ENCODE measurements around the gene ELOVL4. TPM values are rescaled to one million over a fixed set of nuclear protein-coding genes. Genes with fewer than 3 reads are reported as not detected.

Gene ELOVL4
- total and polyA plus RNA-seq, 2 donors from 2014 or later: 0.38 to 2.1 TPM

DNA sequence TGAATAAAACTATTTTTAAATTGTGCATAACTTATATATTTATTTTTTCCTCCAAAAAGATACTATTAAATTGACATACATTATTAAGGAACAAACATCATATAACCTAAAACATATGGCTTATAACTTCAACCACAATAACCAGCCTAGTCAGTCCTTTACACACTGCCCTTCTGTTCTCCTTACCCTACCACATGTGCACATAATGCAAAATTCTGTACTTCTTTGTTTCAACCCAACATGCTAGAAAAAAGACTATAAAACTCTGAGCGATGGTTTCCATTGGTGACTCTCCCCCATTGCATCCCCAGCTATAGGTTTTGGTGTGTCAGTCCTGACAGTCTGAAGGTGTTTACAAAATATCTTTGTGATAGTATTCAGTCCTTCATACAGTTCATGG is 42.3 kb upstream of the ELOVL4 start:
- no peaks in the 10 kb centered on the region for H3K27me3 ChIP-seq (ENCODE audit: control insufficient read depth, insufficient read depth, low read length)
- no peak overlapping the region for H3K4me3 ChIP-seq (ENCODE audit: low read length in 3 of 3)
- H3K36me3 ChIP-seq (ENCODE audit: control insufficient read depth in 2 of 3, insufficient read depth in 3 of 3, low read length in 3 of 3): no peaks in the 10 kb centered on the region
- intact Hi-C loops (cut with DNase I): no loop called here
- H3K27ac ChIP-seq (ENCODE audit: low read depth in 2 of 2, low read length in 2 of 2): no peak overlapping the region
- no peaks in the 10 kb centered on the region for H3K4me1 ChIP-seq (ENCODE audit: control insufficient read depth in 2 of 3, insufficient read depth in 2 of 3, low read depth in 1 of 3, low read length in 3 of 3)
- no peaks in the 10 kb centered on the region for H3K9me3 ChIP-seq (ENCODE audit: control insufficient read depth in 2 of 3, insufficient read depth in 1 of 3, low read length in 3 of 3)
- H3K9ac ChIP-seq (ENCODE audit: low read length in 3 of 3): no peak overlapping the region
- TF ChIP-seq, protein P1, sequence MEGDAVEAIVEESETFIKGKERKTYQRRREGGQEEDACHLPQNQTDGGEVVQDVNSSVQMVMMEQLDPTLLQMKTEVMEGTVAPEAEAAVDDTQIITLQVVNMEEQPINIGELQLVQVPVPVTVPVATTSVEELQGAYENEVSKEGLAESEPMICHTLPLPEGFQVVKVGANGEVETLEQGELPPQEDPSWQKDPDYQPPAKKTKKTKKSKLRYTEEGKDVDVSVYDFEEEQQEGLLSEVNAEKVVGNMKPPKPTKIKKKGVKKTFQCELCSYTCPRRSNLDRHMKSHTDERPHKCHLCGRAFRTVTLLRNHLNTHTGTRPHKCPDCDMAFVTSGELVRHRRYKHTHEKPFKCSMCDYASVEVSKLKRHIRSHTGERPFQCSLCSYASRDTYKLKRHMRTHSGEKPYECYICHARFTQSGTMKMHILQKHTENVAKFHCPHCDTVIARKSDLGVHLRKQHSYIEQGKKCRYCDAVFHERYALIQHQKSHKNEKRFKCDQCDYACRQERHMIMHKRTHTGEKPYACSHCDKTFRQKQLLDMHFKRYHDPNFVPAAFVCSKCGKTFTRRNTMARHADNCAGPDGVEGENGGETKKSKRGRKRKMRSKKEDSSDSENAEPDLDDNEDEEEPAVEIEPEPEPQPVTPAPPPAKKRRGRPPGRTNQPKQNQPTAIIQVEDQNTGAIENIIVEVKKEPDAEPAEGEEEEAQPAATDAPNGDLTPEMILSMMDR (IDR thresholded peaks at IDR 0.05; ENCODE audit: borderline replicate concordance, extremely low read depth, insufficient read depth): no peak
- no peak for DNase-seq
- FAIRE-seq: no peak

GRCh38 chr6:79985128-79985527 is 37.8 kb upstream of the ELOVL4 start:
- no peak overlapping the region for H3K9ac ChIP-seq (ENCODE audit: low read length in 3 of 3)
- DNase-seq: no peak
- no peaks in the 10 kb centered on the region for H3K9me3 ChIP-seq (ENCODE audit: control insufficient read depth in 2 of 3, insufficient read depth in 1 of 3, low read length in 3 of 3)
- H3K27ac ChIP-seq (ENCODE audit: low read depth in 2 of 2, low read length in 2 of 2): no peak overlapping the region
- H3K36me3 ChIP-seq (ENCODE audit: control insufficient read depth in 2 of 3, insufficient read depth in 3 of 3, low read length in 3 of 3): no peaks in the 10 kb centered on the region
- TF ChIP-seq, protein P1 (IDR thresholded peaks at IDR 0.05; ENCODE audit: borderline replicate concordance, extremely low read depth, insufficient read depth): no peak
- peaks cover 0 to 2% (median 2%) of the 10 kb centered on the region in 3 donors for H3K4me1 ChIP-seq (ENCODE audit: control insufficient read depth in 2 of 3, insufficient read depth in 2 of 3, low read depth in 1 of 3, low read length in 3 of 3)
- FAIRE-seq: no peak
- intact Hi-C loops (cut with DNase I): no loop called here
- no peaks in the 10 kb centered on the region for H3K27me3 ChIP-seq (ENCODE audit: control insufficient read depth, insufficient read depth, low read length)
- H3K4me3 ChIP-seq (ENCODE audit: low read length in 3 of 3): no peak overlapping the region

GRCh38 chr6:79984261-79984660 is 36.9 kb upstream of the ELOVL4 start:
- intact Hi-C loops (cut with DNase I): no loop called here
- H3K27me3 ChIP-seq (ENCODE audit: control insufficient read depth, insufficient read depth, low read length): no peaks in the 10 kb centered on the region
- H3K9me3 ChIP-seq (ENCODE audit: control insufficient read depth in 2 of 3, insufficient read depth in 1 of 3, low read length in 3 of 3): no peaks in the 10 kb centered on the region
- peaks cover 0 to 2% (median 2%) of the 10 kb centered on the region in 3 donors for H3K4me1 ChIP-seq (ENCODE audit: control insufficient read depth in 2 of 3, insufficient read depth in 2 of 3, low read depth in 1 of 3, low read length in 3 of 3)
- FAIRE-seq (no peak), DNase-seq (peak in 3 of 5 donors; percentile 28 to 61 (median 57))
- TF ChIP-seq, protein P1 (IDR thresholded peaks at IDR 0.05; ENCODE audit: borderline replicate concordance, extremely low read depth, insufficient read depth): no peak
- no peak overlapping the region for H3K9ac ChIP-seq (ENCODE audit: low read length in 3 of 3)
- no peak overlapping the region for H3K27ac ChIP-seq (ENCODE audit: low read depth in 2 of 2, low read length in 2 of 2)
- H3K4me3 ChIP-seq (ENCODE audit: low read length in 3 of 3): no peak overlapping the region
- no peaks in the 10 kb centered on the region for H3K36me3 ChIP-seq (ENCODE audit: control insufficient read depth in 2 of 3, insufficient read depth in 3 of 3, low read length in 3 of 3)

DNA sequence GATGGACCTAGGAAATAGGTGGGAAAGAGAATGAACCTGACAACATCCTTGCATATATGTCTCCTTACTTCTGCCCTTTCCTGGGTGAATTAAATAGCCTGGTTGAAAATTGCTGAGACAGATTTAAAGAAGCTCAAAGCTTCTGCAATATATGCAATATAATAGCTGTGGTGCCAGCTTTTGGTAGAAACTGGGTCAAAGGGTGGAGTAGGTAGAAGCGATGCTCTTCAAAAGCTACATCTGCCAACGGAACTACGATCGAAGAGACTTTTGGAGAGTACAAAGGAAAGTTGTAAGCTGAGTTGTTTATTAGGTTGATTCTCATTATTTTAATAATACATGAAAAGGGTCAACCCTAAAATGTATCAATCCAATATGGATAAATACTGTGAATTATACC is 34.3 kb upstream of the ELOVL4 start:
- TF ChIP-seq, protein P1 (IDR thresholded peaks at IDR 0.05; ENCODE audit: borderline replicate concordance, extremely low read depth, insufficient read depth): no peak
- no peak overlapping the region for H3K27ac ChIP-seq (ENCODE audit: low read depth in 2 of 2, low read length in 2 of 2)
- no peak for FAIRE-seq
- no peak overlapping the region for H3K4me3 ChIP-seq (ENCODE audit: low read length in 3 of 3)
- intact Hi-C loops (cut with DNase I): no loop called here
- no peaks in the 10 kb centered on the region for H3K27me3 ChIP-seq (ENCODE audit: control insufficient read depth, insufficient read depth, low read length)
- no peaks in the 10 kb centered on the region for H3K9me3 ChIP-seq (ENCODE audit: control insufficient read depth in 2 of 3, insufficient read depth in 1 of 3, low read length in 3 of 3)
- no peak overlapping the region for H3K9ac ChIP-seq (ENCODE audit: low read length in 3 of 3)
- H3K4me1 ChIP-seq (ENCODE audit: control insufficient read depth in 2 of 3, insufficient read depth in 2 of 3, low read depth in 1 of 3, low read length in 3 of 3): peaks cover 0 to 2% (median 2%) of the 10 kb centered on the region in 3 donors
- no peaks in the 10 kb centered on the region for H3K36me3 ChIP-seq (ENCODE audit: control insufficient read depth in 2 of 3, insufficient read depth in 3 of 3, low read length in 3 of 3)
- DNase-seq: no peak

All from kidney (tissue), 14 donors.